Kidney (tissue), 22 donors: Measurements from ENCODE around the gene TSHB. TPM values are rescaled to one million over a fixed set of nuclear protein-coding genes. Genes with fewer than 3 reads are reported as not detected.

Source experiments
- DNase-seq, 5 donors: peaks; one replicate each; pipeline ENCODE4 v3.0.0-alpha.2; 2013 to 2020
- FAIRE-seq: peaks from 2 replicates; lab custom pipeline; 2012; peaks lifted over from hg19 to GRCh38; lab: Jason Lieb, UNC
- H3K27ac ChIP-seq, 2 donors: one replicate each; pipeline ENCODE4 v1.7.0; 2013; ENCODE audit warnings: low read depth in 2 of 2, low read length in 2 of 2, inconsistent platforms in 1 of 2
- H3K27me3 ChIP-seq: one replicate; pipeline ENCODE4 v1.7.1; 2013; ENCODE audit warnings: low read length, inconsistent platforms; ENCODE audit not compliant: control insufficient read depth, insufficient read depth
- H3K36me3 ChIP-seq, 3 donors: one replicate each; pipeline versions ENCODE4 v1.7.0 to v1.7.1; 2013; ENCODE audit warnings: low read length in 3 of 3, control low read depth in 1 of 3, inconsistent platforms in 1 of 3; ENCODE audit not compliant: insufficient read depth in 3 of 3, control insufficient read depth in 2 of 3
- H3K4me1 ChIP-seq, 3 donors: one replicate each; pipeline versions ENCODE4 v1.7.0 to v1.7.1; 2013; ENCODE audit warnings: low read length in 3 of 3, inconsistent platforms in 1 of 3, low read depth in 1 of 3; ENCODE audit not compliant: control insufficient read depth in 2 of 3, insufficient read depth in 2 of 3
- H3K4me3 ChIP-seq, 3 donors: one replicate each; pipeline versions ENCODE4 v1.7.0 to v1.8.1; 2013; ENCODE audit warnings: low read length in 3 of 3, control low read depth in 1 of 3, inconsistent platforms in 1 of 3
- H3K9ac ChIP-seq, 3 donors: one replicate each; pipeline versions ENCODE4 v1.7.0 to v1.7.1; 2013; ENCODE audit warnings: low read length in 3 of 3, control low read depth in 1 of 3, inconsistent platforms in 1 of 3
- H3K9me3 ChIP-seq, 3 donors: one replicate each; pipeline versions ENCODE4 v1.7.0 to v1.7.1; 2013; ENCODE audit warnings: low read length in 3 of 3, control low read depth in 1 of 3, inconsistent platforms in 1 of 3; ENCODE audit not compliant: control insufficient read depth in 2 of 3, insufficient read depth in 1 of 3
- intact Hi-C: fragments of 100-400 bp; cut with DNase I; formaldehyde crosslinking; loops from one replicate; pipeline ENCODE4 v1.11.1; 2022
- long read RNA-seq, 10 donors: library from polyadenylated mRNA in 1 of 10; unstranded in 1 of 10; transcript quantifications; one replicate each; pipeline ENCODE4 v2.0.0 and lab custom pipeline, GENCODE V29; 2021 to 2026
- polyA plus RNA-seq: library from polyadenylated mRNA; stranded (reverse); fragments of 350-450 nt; fragmentation: Illumina TruSeq; extraction: RNeasy Lipid Tissue Mini Kit (QIAGEN cat#74804); gene quantifications from one replicate; pipeline ENCODE4 v1.2.3, GENCODE V29; 2014; ENCODE audit warnings: low read depth, low replicate concordance; ENCODE audit not compliant: insufficient read depth
- total RNA-seq: library from RNA; stranded (reverse); fragmentation: NEBNext Ultra II Directional; extraction: Animal tissue kit (Norgen Biotek cat#: 25700); gene quantifications from one replicate; pipeline ENCODE4 v1.2.1, GENCODE V29; 2021
- TF ChIP-seq, protein P1 (sequence below): IDR thresholded peaks from 3 replicates; pipeline ENCODE4 v1.5.1; 2012; ENCODE audit warnings: mild to moderate bottlenecking, moderate library complexity, borderline replicate concordance; ENCODE audit not compliant: insufficient read depth; ENCODE audit errors: extremely low read depth
- donor health status: control.
- donor health status: control.
- donor health status: control.
- donor health status: control.
- donor health status: control.
- donor health status: DM: yes; HTN: yes; CAD: no.
- donor health status: Normal renal cell carcinoma (clear cell type).

Gene TSHB
- total RNA-seq (not detected), polyA plus RNA-seq (not detected)
- long read RNA-seq, donor 1: 0 reads
- long read RNA-seq, donor 2: 0 reads
- long read RNA-seq, donor 3: 0 reads
- long read RNA-seq, donor 4: 0 reads
- long read RNA-seq, donor 5: 0 reads
- long read RNA-seq, donor 6: 0 reads
- long read RNA-seq, donor 7: 0 reads
- long read RNA-seq, donor 8: 0 reads
- long read RNA-seq, donor 9: 0 reads
- long read RNA-seq, donor 10: 0 reads

DNA sequence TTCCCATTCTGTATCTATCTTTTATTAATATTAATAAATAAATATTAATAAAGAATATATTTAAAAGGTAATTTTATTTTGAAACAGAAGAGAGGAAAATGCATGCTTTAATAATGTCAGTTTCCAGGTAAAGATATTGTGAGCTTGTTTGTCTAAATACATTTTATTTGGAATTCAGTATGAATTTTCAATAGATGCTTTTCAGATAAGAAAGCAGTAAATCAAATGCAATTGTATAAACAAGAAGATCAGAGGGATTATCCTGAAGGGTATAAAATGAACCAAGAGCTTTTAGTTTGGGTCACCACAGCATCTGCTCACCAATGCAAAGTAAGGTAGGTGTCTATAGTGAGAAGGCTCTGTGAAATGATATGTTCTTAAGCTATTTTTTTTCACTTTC is at the start of gene TSHB:
Gene TSHB, plus strand, starts transcription at position 301 of the 400 bp plus-strand sequence. CDS start 3,537 bp downstream, outside the sequence.
- intact Hi-C loops: no loop called here
- no peak for FAIRE-seq

DNA sequence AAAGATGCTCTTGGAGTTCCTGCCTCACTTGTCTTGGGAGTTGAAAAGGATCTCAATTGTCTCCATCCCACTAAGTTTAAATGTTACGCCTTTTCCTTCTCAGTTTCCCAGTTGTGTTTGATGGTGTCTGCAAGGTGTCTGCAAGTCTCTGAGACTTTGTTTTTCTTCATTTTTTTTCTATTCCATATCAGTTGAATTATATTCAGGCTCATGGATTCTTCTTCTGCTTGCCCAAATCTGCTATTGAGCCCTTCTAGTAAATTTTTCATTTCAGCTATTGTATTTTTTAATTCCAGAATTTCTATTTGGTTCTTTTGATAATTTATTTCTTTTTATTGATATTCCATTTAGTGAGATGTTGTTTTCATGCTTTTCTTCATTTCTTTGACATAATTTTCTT is 47.4 kb upstream of the TSHB start:
- no peak overlapping the region for H3K4me3 ChIP-seq
- H3K27me3 ChIP-seq: no peaks in the 10 kb centered on the region
- H3K9ac ChIP-seq: no peak overlapping the region
- DNase-seq (no peak), FAIRE-seq (no peak)
- H3K27ac ChIP-seq: no peak overlapping the region
- peaks cover 0 to 6% (median 2%) of the 10 kb centered on the region in 3 donors for H3K9me3 ChIP-seq
- H3K36me3 ChIP-seq: no peaks in the 10 kb centered on the region
- no peaks in the 10 kb centered on the region for H3K4me1 ChIP-seq
- TF ChIP-seq, protein P1, sequence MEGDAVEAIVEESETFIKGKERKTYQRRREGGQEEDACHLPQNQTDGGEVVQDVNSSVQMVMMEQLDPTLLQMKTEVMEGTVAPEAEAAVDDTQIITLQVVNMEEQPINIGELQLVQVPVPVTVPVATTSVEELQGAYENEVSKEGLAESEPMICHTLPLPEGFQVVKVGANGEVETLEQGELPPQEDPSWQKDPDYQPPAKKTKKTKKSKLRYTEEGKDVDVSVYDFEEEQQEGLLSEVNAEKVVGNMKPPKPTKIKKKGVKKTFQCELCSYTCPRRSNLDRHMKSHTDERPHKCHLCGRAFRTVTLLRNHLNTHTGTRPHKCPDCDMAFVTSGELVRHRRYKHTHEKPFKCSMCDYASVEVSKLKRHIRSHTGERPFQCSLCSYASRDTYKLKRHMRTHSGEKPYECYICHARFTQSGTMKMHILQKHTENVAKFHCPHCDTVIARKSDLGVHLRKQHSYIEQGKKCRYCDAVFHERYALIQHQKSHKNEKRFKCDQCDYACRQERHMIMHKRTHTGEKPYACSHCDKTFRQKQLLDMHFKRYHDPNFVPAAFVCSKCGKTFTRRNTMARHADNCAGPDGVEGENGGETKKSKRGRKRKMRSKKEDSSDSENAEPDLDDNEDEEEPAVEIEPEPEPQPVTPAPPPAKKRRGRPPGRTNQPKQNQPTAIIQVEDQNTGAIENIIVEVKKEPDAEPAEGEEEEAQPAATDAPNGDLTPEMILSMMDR: no peak
- intact Hi-C loops: no loop called here

More for the DNA sequence above, at the start of gene TSHB:
- DNase-seq: no peak
- Histone ChIP-seq H3K9me3 (no peaks in the 10 kb centered on the region), H3K27me3 (no peaks in the 10 kb centered on the region), H3K27ac (no peak within 1 kb of the TSS), H3K36me3 (no peaks in the 10 kb centered on the region), H3K4me1 (no peaks in the 10 kb centered on the region), H3K4me3 (no peak within 1 kb of the TSS), H3K9ac (no peak within 1 kb of the TSS)
- TF ChIP-seq, protein P1: no peak

DNA sequence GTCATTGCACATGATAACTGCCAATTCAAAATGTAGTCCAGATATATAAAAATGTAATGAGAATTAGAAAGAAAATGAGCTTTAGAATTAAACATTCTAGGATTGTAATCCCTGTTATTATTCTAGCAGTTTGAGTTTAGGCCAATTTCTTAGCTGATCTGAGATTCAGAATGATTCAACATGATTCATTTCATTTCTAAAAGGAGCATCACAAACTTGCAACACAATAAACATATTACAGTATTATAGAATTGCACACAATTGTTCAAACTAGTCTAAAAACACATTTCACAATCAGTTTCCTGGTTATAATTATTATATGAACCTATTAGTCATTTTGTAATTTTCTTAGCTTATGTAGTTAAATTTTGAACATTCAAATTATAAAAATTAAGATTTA is 43.3 kb upstream of the TSHB start:
- no peaks in the 10 kb centered on the region for H3K36me3 ChIP-seq
- no peak overlapping the region for H3K4me3 ChIP-seq
- TF ChIP-seq, protein P1: no peak
- no peak for DNase-seq
- H3K9ac ChIP-seq: no peak overlapping the region
- no peak for FAIRE-seq
- intact Hi-C loops: no loop called here
- H3K4me1 ChIP-seq: no peaks in the 10 kb centered on the region
- no peak overlapping the region for H3K27ac ChIP-seq
- no peaks in the 10 kb centered on the region for H3K27me3 ChIP-seq
- peaks cover 0 to 13% (median 3%) of the 10 kb centered on the region in 3 donors for H3K9me3 ChIP-seq
